ENCODE data around the gene SFT2D2. TPM values are rescaled to one million over a fixed set of nuclear protein-coding genes. Genes with fewer than 3 reads are reported as not detected.

Gene SFT2D2
- polyA plus RNA-seq, 1 donor (not counting 4 experiments of a cell fraction or from before 2014, with no cell fraction given), result 27.6 TPM

GRCh38 chr1:168279253-168279652, 53.4 kb downstream of the SFT2D2 start:
- no peaks in the 10 kb centered on the region for H3K79me2 ChIP-seq (ENCODE audit: control insufficient read depth, insufficient read depth, low read length)
- no peak for FAIRE-seq
- dilution Hi-C loops (cut with MboI; ENCODE audit: extremely low pct_ligation_motif_present, low sequenced_read_pairs), result no loop called here

GRCh38 chr1:168280296-168280927, 54.6 kb downstream of the SFT2D2 start, which contains the start of gene TBX19:
Gene TBX19, plus strand, starts transcription at chr1:168280877. Its CDS starts 214 bp downstream, at chr1:168281091.
- no peak within 1 kb of the TSS for H2AFZ ChIP-seq (ENCODE audit: control insufficient read depth, low read length)
- no peak for FAIRE-seq
- no peak for DNase-seq (ENCODE audit: low read depth, low spot score)
- H3K4me1 ChIP-seq (ENCODE audit: control insufficient read depth, extremely low read depth, insufficient read depth, low read length), result peaks cover 13% of the 10 kb centered on the region
- no peaks in the 10 kb centered on the region for H3K36me3 ChIP-seq (ENCODE audit: control insufficient read depth in 2 of 2, extremely low read depth in 1 of 2, insufficient read depth in 2 of 2, low read length in 2 of 2)
- H3K4me2 ChIP-seq (ENCODE audit: control insufficient read depth, extremely low read depth, insufficient read depth, low read depth, low read length), result no peak within 1 kb of the TSS
- no peak within 1 kb of the TSS for H3K9ac ChIP-seq (ENCODE audit: control insufficient read depth, extremely low read depth, insufficient read depth, low read length)
- no peaks in the 10 kb centered on the region for H3K9me3 ChIP-seq (ENCODE audit: control insufficient read depth, low read depth, low read length)
- H3K27ac ChIP-seq (ENCODE audit: control insufficient read depth, insufficient read depth, low read length), result no peak within 1 kb of the TSS
- TF ChIP-seq CTCF (optimal IDR thresholded peaks at IDR 0.05 in 1 of 3, IDR thresholded peaks at IDR 0.05 in 1 of 3, conservative IDR thresholded peaks at IDR 0.05 in 1 of 3; ENCODE audit: extremely low read depth in 1 of 3, insufficient read depth in 2 of 3, low read length in 3 of 3), result no peak
- no peak for TF ChIP-seq EZH2 (IDR thresholded peaks at IDR 0.05; ENCODE audit: low read length)
- dilution Hi-C loops (cut with MboI; ENCODE audit: extremely low pct_ligation_motif_present, low sequenced_read_pairs), result no loop called here
- H4K20me1 ChIP-seq (ENCODE audit: control insufficient read depth, extremely low read depth, insufficient read depth, low read length), result no peaks in the 10 kb centered on the region
- no peaks in the 10 kb centered on the region for H3K9me1 ChIP-seq (ENCODE audit: control insufficient read depth, extremely low read depth, insufficient read depth, low read length)
- no peaks in the 10 kb centered on the region for H3K79me2 ChIP-seq (ENCODE audit: control insufficient read depth, insufficient read depth, low read length)
- H3K4me3 ChIP-seq (ENCODE audit: control insufficient read depth in 2 of 3, extremely low read depth in 1 of 3, insufficient read depth in 2 of 3, low read depth in 1 of 3, low read length in 3 of 3), result no peak within 1 kb of the TSS
- H3K27me3 ChIP-seq (ENCODE audit: control insufficient read depth, extremely low read depth, insufficient read depth, low read length), result no peaks in the 10 kb centered on the region

More at GRCh38 chr1:168279253-168279652, 53.4 kb downstream of the SFT2D2 start:
- H3K9ac ChIP-seq (ENCODE audit: control insufficient read depth, extremely low read depth, insufficient read depth, low read length), result no peak overlapping the region
- no peaks in the 10 kb centered on the region for H3K36me3 ChIP-seq (ENCODE audit: control insufficient read depth in 2 of 2, extremely low read depth in 1 of 2, insufficient read depth in 2 of 2, low read length in 2 of 2)
- H3K27ac ChIP-seq (ENCODE audit: control insufficient read depth, insufficient read depth, low read length), result no peak overlapping the region
- no peak overlapping the region for H3K4me3 ChIP-seq (ENCODE audit: control insufficient read depth in 2 of 3, extremely low read depth in 1 of 3, insufficient read depth in 2 of 3, low read depth in 1 of 3, low read length in 3 of 3)
- H3K9me3 ChIP-seq (ENCODE audit: control insufficient read depth, low read depth, low read length), result no peaks in the 10 kb centered on the region
- no peak overlapping the region for H3K4me2 ChIP-seq (ENCODE audit: control insufficient read depth, extremely low read depth, insufficient read depth, low read depth, low read length)
- no peak for DNase-seq (ENCODE audit: low read depth, low spot score)
- H2AFZ ChIP-seq (ENCODE audit: control insufficient read depth, low read length), result no peak overlapping the region
- no peaks in the 10 kb centered on the region for H3K27me3 ChIP-seq (ENCODE audit: control insufficient read depth, extremely low read depth, insufficient read depth, low read length)
- H4K20me1 ChIP-seq (ENCODE audit: control insufficient read depth, extremely low read depth, insufficient read depth, low read length), result no peaks in the 10 kb centered on the region
- no peaks in the 10 kb centered on the region for H3K9me1 ChIP-seq (ENCODE audit: control insufficient read depth, extremely low read depth, insufficient read depth, low read length)
- TF ChIP-seq CTCF (optimal IDR thresholded peaks at IDR 0.05 in 1 of 3, IDR thresholded peaks at IDR 0.05 in 1 of 3, conservative IDR thresholded peaks at IDR 0.05 in 1 of 3; ENCODE audit: extremely low read depth in 1 of 3, insufficient read depth in 2 of 3, low read length in 3 of 3) (no peak), EZH2 (IDR thresholded peaks at IDR 0.05; ENCODE audit: low read length) (no peak)
- peaks cover 2% of the 10 kb centered on the region for H3K4me1 ChIP-seq (ENCODE audit: control insufficient read depth, extremely low read depth, insufficient read depth, low read length)

Measured in keratinocyte (primary cell).